Psoas muscle (tissue), 8 donors: ENCODE data around the gene GSC2. TPM values are rescaled to one million over a fixed set of nuclear protein-coding genes. Genes with fewer than 3 reads are reported as not detected.
A peak's percentile ranks its signal among the peaks of the same experiment; 100 is the strongest.

Experiments
- ATAC-seq, 4 donors: fragments of 200-7000 bp; cut with Tn5 transposase; one replicate each; pipeline ENCODE4 v1.9.1; 2020; ENCODE audit warnings: moderate library complexity in 3 of 4, mild to moderate bottlenecking in 2 of 4
- DNase-seq, 2 donors: peaks; one replicate each; pipeline ENCODE4 v3.0.0-alpha.2; 2020
- H3K27ac ChIP-seq: fragments of 200-600 bp; one replicate; pipeline ENCODE4 v1.8.0; 2022
- H3K27me3 ChIP-seq, 3 donors: fragments of 200-600 bp in 1 of 3; one replicate each; pipeline versions ENCODE4 v1.6.1 to v1.8.0; 2013 to 2022; ENCODE audit warnings: low read length in 2 of 3, mild to moderate bottlenecking in 2 of 3, moderate library complexity in 1 of 3; ENCODE audit not compliant: insufficient read depth in 3 of 3
- H3K36me3 ChIP-seq, 2 donors: fragments of 200-600 bp in 1 of 2; one replicate each; pipeline versions ENCODE4 v1.6.1 to v1.8.0; 2013 to 2022; ENCODE audit warnings: low read depth in 1 of 2, mild to moderate bottlenecking in 1 of 2, moderate library complexity in 1 of 2; ENCODE audit not compliant: insufficient read depth in 1 of 2
- H3K4me1 ChIP-seq: fragments of 200-600 bp; one replicate; pipeline ENCODE4 v1.8.0; 2022
- H3K4me3 ChIP-seq: fragments of 200-600 bp; one replicate; pipeline ENCODE4 v1.8.0; 2022; ENCODE audit warnings: mild to moderate bottlenecking
- H3K9me3 ChIP-seq: fragments of 200-600 bp; one replicate; pipeline ENCODE4 v1.8.0; 2022
- WGBS, 3 donors: extraction: QIAGEN DNeasy Blood & Tissue Kit; methylation state at CpG; one replicate each; pipeline versions ENCODE4 v1.1.6 to v1.1.7; 2013; 5-methylcytosine and 5-hydroxymethylcytosine counted together
- intact Hi-C, 2 donors: fragments of 100-400 bp; cut with DNase I; formaldehyde crosslinking; loops; one replicate each; pipeline versions ENCODE4 v1.11.0 to v1.14.2; 2022
- polyA plus RNA-seq, 3 donors: library from polyadenylated mRNA; stranded (reverse); fragments of 200-250 nt; gene quantifications; one replicate each; pipeline ENCODE4 v1.2.3, GENCODE V29; 2013
- total RNA-seq, 4 donors: library from RNA; stranded (reverse); fragmentation: NEBNext Ultra II Directional in 2 of 4; extraction: Animal tissue kit (Norgen Biotek cat#: 25700) in 2 of 4; gene quantifications; one replicate each; pipeline versions ENCODE4 v1.2.1 to v1.2.4, GENCODE V29; 2021 to 2023
- TF ChIP-seq, protein P1 (sequence below): fragments of 200-600 bp; IDR thresholded peaks from one replicate; pipeline ENCODE4 v1.8.0; 2022; ENCODE audit warnings: antibody characterized with exemption
- donor health status: healthy with polysubstance abuse.
- donor health status: DM: no; HTN: no; CAD: no; lungs with moderate emphysema.
- donor health status: Bipolar disorder and iron deficiency.
- donor health status: healthy.
- donor health status: DM: yes; HTN: yes; CAD: no.
- donor health status: DM: no; HTN: no; CAD: no.
- donor health status: DM: no; HTN: no; CAD: no.
- donor health status: DM: yes; HTN: yes; CAD: no.

GSC2 gene
- total and polyA plus RNA-seq, 7 donors: not detected

DNA sequence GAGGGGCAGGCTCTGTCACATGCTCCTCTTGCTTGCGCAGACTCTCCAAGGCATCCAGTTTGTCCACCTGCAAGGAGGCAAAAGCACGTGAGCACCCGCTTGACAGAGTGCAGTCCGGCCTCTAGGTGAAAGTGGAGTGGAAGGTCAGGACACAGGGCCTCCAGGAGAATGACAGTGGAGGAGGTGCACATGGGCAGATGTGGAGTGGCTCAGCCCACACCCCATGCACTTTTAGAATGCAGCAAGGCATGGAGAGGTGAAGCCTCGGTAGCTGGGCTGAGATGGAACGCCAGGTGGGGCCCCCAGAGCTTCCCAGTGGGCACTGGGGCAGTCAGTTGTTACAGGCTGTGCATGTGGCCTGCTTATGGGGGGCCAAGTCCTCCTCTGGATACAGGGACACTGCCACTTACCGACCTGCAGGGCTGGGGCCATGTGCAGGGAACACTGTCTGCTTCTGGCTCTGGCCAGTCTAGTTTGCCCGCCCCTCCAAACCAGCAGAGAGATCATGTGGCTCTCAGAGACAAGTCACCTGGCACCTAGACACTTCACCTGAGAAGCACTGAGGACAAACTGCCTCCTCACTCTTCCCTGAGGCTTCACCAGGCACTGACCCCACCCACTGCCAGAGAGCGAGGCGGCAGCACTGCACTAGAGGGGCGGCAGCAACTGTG is 30.8 kb upstream of the GSC2 start:
- Histone ChIP-seq H3K27me3 (no peaks in the 10 kb centered on the region), H3K9me3 (no peaks in the 10 kb centered on the region), H3K27ac (no peak overlapping the region), H3K4me1 (peaks cover 15% of the 10 kb centered on the region), H3K36me3 (peaks cover 0 to 66% of the 10 kb centered on the region in 2 donors), H3K4me3 (no peak overlapping the region)
- 81 to 88% (median 84%) methylated on average over 11 of the region's 11 CpGs for WGBS, 3 donors
- intact Hi-C loops: loop anchor here in 1 of 2 donors (10.0 kb wide), 1 partner anchor 204 kb away; no protein-coding TSS in a partner anchor
- DNase-seq (peak in 1 of 2 donors; percentile 50), ATAC-seq (no peak)
- TF ChIP-seq, protein P1, sequence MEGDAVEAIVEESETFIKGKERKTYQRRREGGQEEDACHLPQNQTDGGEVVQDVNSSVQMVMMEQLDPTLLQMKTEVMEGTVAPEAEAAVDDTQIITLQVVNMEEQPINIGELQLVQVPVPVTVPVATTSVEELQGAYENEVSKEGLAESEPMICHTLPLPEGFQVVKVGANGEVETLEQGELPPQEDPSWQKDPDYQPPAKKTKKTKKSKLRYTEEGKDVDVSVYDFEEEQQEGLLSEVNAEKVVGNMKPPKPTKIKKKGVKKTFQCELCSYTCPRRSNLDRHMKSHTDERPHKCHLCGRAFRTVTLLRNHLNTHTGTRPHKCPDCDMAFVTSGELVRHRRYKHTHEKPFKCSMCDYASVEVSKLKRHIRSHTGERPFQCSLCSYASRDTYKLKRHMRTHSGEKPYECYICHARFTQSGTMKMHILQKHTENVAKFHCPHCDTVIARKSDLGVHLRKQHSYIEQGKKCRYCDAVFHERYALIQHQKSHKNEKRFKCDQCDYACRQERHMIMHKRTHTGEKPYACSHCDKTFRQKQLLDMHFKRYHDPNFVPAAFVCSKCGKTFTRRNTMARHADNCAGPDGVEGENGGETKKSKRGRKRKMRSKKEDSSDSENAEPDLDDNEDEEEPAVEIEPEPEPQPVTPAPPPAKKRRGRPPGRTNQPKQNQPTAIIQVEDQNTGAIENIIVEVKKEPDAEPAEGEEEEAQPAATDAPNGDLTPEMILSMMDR: no peak

DNA sequence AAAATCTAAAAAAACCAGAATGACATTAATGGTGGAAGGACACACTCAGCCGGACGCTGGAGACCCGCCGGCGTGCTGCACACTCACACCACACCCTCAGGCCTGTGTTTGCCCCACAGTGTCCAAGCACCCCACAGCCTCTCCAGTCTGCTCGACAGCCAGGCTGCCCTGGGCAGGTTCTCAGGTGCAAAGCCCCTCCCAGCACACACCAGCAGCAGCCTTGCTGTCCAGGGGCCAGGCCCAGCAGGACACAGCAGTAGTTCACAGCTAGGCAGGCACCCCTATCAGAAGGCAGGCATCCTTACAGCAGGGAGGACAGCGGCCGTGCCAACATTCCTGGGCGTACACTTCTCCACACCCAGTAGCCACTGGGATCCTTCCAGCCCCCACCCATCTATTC is 30.1 kb upstream of the GSC2 start:
- Histone ChIP-seq H3K4me3 (no peak overlapping the region), H3K9me3 (no peaks in the 10 kb centered on the region), H3K27me3 (no peaks in the 10 kb centered on the region), H3K4me1 (peaks cover 15% of the 10 kb centered on the region), H3K27ac (no peak overlapping the region), H3K36me3 (peaks cover 0 to 66% of the 10 kb centered on the region in 2 donors)
- intact Hi-C loops: loop anchor here in 1 of 2 donors (10.0 kb wide), 1 partner anchor 205 kb away; no protein-coding TSS in a partner anchor
- DNase-seq (peak in 1 of 2 donors; percentile 18), ATAC-seq (no peak)
- WGBS, 3 donors: 80 to 89% (median 83%) methylated on average over 9 of the region's 9 CpGs
- TF ChIP-seq, protein P1: no peak

DNA sequence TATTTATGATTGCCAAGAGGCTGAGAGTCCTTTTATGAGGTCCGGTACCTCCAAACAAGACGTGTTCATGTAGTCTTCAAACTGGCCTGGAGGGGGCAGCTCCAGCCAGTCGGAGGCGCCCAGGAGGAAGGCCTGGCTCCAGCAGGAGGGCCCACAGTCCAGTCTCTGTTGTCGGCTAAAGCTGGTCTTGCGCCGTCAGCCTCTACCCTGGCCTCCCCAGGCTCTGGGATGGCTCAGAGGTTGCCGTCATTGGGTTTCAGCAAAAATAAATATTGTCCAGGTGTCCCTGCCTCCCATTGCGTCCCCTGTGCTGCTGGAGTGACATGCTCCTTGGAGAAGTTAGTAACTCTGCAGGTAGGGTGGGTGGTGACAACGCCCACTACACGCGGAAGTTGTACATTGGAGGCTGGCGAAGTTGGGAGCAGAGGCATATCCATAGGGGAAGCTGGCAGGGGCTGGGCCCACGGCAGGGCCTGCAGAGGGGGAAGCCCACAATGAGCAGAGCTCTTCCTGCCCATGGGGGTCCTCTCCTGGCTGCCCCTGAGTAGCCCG is 29.5 kb upstream of the GSC2 start:
- ATAC-seq (peak; percentile 60 to 66 (median 64)), DNase-seq (peak; percentile 78 to 87)
- 39 to 45% (median 40%) methylated on average over 15 of the region's 15 CpGs for WGBS, 3 donors
- peak overlapping the region; percentile 73 for H3K4me3 ChIP-seq
- H3K36me3 ChIP-seq: peaks cover 0 to 61% of the 10 kb centered on the region in 2 donors
- H3K4me1 ChIP-seq: peaks cover 18% of the 10 kb centered on the region
- peak overlapping the region; percentile 82 for H3K27ac ChIP-seq
- no peaks in the 10 kb centered on the region for H3K27me3 ChIP-seq
- TF ChIP-seq, protein P1: peak; percentile 60
- intact Hi-C loops: loop anchor here in 1 of 2 donors (5.0 to 10.0 kb wide), 2 partner anchors 37 to 205 kb away; partner anchors contain the start of gene ESS2
- H3K9me3 ChIP-seq: no peaks in the 10 kb centered on the region

DNA sequence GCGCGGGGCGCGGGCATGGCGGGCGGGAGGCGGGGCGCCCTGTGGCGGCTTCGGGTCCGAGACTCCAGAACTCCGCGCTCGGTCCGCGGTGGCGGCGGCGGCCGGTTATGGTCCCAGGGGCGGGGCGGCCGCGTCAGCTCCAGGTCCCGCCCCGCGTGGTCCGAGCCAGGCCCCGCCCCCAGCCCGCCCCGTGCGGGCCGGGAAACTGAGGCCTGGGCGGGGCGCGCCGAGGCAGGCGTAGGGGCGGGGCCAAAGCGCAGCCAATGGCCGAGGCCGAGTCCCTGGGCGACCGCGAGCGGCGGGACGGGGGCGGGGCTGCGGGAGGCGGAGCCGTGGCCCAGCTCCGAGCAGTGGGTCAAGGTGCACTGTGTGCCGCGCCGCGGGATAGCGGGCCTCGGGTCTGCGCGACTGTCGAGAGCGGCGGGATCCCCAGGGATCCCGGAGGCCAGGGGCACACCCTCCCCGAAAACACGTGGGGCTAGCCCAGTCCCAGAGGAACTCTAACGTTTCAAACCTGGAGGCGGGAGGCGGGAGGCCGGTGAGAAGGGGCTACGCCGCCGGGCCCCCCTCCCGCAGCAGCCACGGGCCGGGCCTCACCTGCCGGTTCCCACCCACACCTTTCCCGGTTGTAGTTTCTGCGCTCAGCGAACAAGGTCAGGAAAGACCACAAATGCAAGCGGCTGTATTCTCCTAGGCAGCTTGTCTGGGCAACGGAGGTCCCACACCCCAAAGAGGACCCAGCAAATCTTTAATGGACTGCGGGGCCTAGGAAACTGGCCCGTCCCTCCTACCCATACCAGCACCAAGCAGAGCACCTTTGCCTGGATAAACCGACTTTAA is 28.8 kb upstream of the GSC2 start, which contains the start of gene SLC25A1:
SLC25A1 (minus strand) TSS at position 80 of the 840 bp plus-strand sequence; CDS start at position 17, 63 bp downstream.
- peaks cover 0 to 55% of the 10 kb centered on the region in 2 donors for H3K36me3 ChIP-seq
- peak; percentile 93 to 95 for DNase-seq
- H3K27me3 ChIP-seq: no peaks in the 10 kb centered on the region
- intact Hi-C loops: loop anchor here in 1 of 2 donors (5.0 kb wide), 1 partner anchor 37 kb away; the partner anchor contains the start of gene ESS2
- TF ChIP-seq, protein P1: no peak
- H3K9me3 ChIP-seq: no peaks in the 10 kb centered on the region
- H3K4me1 ChIP-seq: peaks cover 21% of the 10 kb centered on the region
- peak; percentile 68 to 86 (median 76) for ATAC-seq
- peak within 1 kb of the TSS; percentile 82 for H3K27ac ChIP-seq
- peak within 1 kb of the TSS; percentile 73 for H3K4me3 ChIP-seq
- WGBS, 3 donors: 1 to 6% (median 4%) methylated on average over 36 to 86 of the region's 86 CpGs
